HG02642 (cell line): ENCODE measurements around the gene PDE1C.
"Not testable (repeated sequence)": the region's sequence is repeated elsewhere in the genome, so short reads cannot be mapped to it uniquely, and the experiment has no call there.

Source experiments
- ATAC-seq: cut with Tn5 transposase; IDR thresholded peaks from one replicate; pipeline ENCODE4 v1.9.1; 2021; ENCODE audit warnings: mild to moderate bottlenecking; ENCODE audit not compliant: unreplicated experiment, poor library complexity

Gene PDE1C

DNA sequence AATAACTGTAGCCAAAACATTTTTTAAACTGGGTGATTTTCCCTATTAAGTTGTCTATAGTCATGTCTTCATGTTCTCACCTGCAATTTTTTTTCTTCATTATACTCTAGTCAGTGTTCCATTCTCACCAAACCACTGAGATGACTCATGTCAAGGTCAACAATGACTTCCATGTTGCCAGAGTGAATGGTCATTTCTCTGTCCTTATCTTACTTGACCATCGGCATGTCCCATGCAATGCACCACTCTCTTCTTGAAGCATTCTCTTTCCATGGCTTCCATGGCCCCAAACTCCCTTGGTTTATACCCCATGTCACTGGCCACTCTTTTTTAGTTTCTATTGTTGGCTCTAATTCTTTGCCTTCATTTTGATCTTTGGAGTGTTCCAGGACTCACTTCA is 209.3 kb downstream of the PDE1C start:
- ATAC-seq: no peak

DNA sequence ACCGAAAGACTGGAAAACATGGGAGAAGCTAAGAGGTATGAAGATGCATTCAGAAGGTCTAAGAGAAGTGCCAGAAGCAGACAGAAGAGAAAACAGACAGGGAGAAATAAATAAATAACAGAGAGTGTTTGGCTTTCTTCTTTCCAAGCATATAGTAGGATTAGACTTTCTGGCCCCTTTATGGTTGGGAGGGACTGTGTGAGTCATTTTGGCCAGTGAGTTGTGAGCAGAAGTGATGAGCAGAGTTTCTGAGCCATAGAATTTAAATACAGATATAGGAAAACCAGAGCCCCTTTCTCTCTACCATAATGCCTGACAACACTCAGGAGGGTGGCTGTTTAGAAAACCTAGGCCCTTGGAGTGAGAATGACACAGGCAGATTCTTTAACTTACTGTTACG is 212.2 kb downstream of the PDE1C start:
- ATAC-seq: no peak

DNA sequence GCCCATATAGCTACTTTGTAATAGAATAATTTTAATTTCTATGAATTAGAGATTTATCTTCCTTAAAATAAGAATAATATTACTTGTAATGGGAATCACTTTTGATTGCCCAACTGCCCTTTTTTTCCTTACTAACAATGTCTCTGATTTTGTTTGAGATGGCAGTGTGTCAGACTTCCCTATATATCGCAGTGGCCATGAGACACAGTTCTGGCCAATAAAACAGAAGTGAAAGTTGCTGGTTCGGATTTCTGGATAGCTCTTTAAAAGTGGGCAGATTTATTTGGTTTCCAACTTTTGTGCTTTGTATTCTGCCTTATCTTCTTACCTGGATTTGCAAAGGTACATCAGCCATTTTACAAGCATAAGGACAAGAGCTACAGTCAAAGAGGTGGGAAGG is 213.0 kb downstream of the PDE1C start:
- ATAC-seq: no peak

DNA sequence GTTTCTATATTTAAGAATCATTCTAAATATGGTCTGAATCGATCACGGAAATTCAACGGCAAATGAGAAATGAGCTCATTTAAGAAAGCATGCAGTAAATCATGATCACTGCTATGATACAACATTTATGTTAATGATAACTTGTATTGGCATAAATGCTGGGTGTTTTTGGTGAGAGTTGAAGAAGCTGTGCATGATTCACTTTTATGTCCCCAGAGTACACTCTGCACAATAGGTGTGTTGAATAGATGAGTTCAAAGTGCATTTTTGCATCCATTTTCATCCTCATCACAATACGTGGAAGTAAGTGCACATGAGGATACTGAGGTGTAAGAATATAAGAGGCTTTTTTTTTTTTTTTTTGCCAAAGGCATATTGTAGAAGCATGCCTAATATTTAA is 213.9 kb downstream of the PDE1C start:
- no peak for ATAC-seq

DNA sequence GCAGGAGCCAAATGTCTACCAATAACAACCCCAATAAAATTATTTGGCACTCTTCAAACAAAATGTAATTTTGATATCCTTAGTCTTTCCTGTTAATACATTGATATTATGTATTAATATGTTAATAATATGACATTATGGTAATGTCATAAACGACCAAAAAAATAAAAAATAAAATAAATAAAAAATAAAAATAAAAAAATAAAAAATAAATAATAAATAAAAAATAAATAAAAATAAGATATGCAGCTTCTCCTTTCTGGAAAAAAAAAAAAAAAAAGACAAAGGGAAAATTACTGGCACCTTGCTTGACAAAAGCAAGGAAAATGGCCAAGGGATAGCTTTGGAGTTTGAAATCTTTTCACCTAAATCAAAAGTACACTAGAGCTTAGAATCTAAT is 214.7 kb downstream of the PDE1C start:
- no peak for ATAC-seq

DNA sequence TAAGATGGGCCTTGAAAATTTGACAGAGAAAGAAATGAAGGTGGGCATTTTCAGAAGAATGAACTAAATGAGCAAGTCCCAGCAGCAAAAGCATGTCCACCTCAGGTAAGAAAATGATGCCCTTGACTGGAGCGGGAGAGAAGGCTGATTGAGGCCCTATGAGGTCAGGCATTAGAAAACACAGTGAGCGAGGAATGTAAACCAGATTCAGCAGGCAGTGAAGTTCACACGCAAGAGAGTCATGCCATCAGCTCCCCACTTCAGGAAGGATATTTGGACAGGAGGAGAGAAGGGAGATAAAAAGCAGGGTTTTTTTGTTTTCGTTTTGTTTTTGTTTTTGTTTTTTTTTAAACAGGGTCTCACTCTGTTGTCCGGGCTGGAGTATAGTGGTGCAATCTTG is 216.8 kb downstream of the PDE1C start:
- ATAC-seq: no peak

DNA sequence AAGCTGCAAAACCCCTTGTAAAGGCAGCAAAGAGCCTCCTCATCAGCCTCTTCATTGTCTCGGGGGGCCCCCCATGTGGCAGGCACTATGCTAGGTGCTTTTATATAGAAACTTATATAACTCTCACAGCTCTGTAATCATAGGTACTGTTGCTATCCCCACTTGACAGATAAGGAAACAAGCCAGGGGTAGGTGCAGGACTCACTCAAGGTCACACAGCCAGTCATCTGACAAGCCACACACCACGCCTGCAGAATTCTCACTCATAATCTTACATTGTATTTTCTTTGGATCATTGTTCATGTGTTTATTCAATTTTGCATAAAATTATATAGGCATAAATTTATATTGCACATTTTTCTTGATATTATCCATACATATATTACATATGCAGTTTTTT is 217.7 kb downstream of the PDE1C start:
- ATAC-seq: no peak

DNA sequence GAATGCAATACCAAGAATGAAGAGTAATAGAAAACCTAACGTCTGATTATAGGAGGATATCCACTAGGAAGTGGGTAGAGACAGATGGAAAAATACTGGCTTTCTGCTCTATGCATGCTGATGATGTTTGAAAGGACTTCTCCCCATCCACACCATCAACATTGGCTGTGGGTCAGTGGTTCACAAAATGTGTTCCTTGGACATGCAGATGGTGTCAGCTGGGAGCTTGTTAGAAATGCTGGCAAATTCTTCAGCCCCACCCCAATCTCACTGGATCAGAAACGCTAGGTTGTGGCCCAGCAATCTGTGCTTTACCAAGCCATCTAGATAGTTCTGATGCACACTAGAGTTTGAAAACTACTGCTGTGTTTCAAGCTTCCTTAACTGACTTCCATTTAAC is 219.1 kb downstream of the PDE1C start:
- ATAC-seq: no peak

DNA sequence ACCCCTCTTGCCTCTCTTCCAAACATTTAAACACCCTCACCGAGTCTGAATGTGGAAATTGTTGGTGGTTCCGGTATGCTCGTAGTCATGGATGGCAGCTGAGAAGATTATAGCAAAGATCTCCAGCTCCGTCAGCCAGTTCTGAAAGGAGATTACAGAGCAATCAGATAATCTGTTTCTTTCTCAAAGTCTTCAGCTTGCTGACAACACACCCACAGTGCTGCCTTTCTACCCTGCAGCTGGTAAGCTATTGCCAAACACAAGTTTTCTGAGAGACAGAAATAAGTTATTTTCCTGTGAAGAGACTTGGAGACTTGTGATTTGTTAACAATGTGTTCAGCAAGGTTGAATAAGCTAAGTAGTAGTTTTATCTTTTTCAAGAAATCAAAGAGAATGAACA is 219.6 kb downstream of the PDE1C start:
- ATAC-seq: no peak

DNA sequence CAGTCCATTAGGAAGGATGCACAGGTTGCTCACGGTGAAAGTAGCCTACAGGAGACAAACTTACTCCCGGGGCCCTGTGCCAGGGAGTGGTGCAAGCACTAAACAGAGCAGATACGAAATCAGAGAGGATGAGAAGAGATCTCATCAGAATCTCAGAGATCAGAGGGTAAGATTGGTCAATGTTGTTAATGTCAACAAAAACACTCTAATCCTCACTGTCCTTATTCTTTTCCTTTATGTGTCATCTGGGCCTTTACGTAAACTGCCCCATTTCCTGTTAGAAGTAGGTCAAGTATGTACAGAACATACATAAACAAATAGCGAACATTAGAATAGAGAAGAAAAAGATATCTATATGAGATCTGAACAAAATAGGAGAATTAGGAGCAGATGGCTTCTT is 220.1 kb downstream of the PDE1C start:
- ATAC-seq: no peak

DNA sequence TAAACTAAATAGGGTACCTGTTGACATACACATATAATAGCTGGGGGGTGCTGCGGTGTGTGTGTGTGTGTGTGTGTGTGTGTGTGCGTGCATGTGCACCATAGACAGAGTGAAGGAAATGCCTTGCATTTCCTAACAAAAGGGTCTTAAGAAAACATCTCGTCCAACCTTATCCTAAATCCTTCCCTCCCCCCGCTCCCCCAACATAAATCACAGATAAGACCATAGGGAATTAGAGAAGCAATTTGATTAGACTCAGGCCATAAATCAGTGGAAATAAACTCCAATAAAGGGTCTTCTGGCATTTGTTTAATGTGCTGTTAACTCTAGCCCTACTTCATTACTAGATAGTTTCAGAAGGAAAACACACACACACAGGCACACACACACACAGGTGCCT is 234.7 kb downstream of the PDE1C start:
- no peak for ATAC-seq

DNA sequence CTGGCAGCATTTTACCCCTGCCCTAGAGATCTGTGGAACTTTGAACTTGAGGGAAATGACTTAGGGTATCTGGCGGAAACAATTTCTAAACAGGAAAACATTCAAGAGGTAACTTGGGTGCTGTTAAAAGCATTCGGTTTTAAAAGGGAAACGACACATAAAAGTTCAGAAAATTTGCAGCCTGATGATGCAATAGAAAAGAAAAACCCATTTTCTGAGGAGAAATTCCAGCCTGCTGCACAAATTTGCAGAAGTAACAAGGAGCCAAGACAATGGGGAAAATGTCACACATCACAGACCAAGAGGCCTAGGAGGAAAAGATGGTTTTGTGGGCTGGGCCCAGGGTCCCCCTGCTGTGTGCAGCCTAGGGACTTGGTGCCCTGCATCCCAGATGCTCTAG is 236.6 kb downstream of the PDE1C start:
- ATAC-seq: not testable (repeated sequence)

DNA sequence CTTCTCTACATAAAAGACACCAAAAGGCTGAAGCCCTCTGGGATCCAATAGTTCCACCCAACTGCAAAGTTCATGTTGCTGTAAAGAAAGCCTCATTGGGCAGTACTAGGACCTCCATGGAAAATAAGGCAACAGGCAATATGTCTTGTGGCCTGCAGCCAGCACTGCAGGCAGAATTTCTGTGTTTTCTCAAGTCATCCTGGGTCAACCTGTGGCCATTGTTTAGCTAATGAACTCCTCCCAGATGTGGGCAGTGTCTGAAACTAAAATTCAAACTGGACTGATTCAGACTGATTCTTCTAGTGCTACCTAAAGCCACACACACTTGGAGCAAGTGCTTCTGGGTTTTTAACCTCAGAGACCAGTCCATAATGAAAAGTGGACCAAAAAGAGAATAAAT is 241.7 kb downstream of the PDE1C start:
- ATAC-seq: no peak

DNA sequence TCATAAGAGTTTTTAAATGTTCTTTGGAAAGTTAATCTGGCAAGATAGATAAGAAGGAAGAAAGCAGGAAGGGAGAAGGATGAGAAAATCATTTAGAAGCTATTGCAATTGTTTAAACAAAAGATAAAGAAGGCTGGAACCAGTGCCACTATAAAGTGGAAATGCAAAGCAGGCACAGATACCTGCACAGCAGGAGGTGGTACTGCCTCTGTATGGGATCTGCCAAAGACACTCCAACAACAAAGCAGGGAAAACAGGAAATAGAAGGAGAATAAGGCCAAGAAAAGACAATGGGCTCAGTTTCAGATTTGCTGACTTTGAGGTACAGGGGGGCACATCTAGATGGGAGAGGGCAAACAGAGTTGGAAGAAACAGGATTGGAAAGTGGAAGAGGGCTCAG is 244.6 kb downstream of the PDE1C start:
- ATAC-seq: no peak

DNA sequence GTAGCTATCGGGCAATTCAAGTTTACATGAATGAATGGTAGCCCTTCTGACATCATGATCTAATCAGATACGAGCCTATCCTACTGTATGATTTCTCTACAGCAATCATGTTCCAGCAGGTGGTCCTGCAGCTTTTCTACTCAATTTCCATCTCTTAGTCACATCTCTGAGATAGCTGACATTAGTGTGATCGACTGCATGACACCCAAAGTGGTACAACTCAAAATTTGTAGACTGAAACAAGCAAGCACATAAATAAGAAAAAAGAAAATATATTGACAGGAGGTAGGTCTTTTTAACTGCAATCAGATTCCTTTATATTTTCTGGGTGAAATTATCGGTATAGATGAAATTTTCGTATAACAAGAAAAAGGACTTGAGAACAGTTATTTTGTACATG is 251.2 kb downstream of the PDE1C start:
- ATAC-seq: no peak

DNA sequence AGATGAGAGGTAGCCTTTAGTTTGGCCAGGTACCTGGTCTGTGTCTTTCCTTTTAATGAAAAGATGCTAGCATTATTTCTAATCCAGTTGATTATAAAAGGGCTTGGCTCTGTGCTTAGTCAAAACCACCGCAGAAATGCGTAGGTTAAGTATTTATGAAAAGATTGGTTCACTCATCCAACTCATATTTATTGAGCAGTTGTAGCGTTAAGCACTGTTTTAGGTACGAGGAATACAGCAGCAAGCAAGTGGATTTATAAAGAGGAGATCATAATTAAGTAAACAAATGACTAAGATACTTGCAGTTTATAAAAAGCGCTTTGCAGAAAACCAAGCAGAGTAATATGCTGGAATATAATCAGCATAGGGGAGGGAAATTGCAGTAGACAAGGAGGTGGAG is 253.4 kb downstream of the PDE1C start:
- ATAC-seq: no peak

DNA sequence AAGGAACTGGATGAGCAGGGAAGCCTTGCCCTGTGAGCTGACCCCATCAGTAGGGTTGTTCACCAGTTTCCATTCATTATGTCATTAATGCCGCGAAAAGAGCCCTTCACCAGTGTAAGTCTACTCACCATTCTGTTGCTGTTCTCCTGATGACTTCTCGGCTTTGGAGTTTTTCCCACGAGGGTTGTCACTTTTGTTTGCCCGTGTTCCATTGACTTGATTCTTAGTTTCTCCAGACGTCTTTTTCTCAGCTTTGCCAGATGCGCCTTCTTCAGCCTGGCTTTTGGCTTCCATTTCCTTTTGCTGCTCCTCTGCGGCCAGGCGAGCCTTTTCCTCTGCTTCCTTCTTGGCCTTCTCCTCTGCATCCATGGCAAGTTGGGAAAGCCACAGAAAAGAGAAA is 254.4 kb downstream of the PDE1C start:
- ATAC-seq: no peak

DNA sequence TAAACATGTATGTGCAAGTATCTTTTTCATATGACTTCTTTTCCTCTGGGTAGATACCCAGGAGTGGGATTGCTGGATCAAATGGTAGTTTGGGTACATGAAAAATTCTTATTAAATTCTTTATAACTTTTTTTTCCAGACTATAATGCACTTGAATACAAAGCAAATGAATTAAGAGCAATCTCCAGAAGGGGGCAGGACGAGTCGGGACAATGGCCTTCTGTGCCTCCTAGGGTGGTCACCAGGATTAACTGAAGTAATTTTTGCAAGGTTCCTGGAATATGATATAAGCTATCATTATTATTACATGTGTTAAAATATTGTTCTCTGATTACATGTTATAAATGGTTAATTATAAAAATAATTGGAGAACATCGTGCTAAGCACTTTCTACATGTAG is 256.0 kb downstream of the PDE1C start:
- ATAC-seq: no peak

DNA sequence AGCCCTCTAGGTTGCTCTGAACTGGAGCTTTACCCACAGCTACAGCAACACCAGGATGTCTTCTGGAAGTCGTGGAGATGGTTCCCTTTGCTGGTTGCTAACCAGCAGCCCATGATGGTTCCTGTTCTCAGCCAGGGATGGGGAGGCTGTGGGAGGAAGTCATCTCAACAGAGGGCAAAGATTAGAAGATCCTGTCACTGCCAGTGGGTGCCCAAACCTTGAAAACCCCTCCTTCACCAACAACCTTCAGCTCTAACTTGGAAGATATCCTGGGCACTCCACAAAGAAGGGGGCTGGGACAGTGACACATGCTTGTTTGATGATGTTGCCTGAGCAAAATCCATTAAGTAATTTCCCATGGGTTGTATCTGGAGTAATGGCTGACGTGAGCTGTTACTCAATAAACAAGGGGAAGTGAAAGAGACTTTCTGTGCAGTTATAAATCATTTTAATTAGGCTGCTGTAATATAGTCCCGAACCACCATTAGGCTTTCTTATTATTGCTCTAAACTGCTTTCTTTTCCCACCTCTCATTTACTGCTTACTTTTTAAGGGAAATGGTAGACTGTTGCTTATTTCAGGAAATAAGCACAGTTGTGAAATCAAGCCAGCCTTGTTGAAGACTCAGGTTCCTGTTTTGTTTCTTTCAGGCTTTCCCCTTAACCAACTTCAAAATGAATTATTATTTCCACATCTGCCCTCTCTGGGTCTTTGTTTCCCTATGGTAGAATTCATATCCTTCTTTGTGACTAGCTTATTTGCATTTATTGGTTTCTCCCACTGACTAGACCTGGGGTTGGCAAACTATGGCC is 258.4 kb downstream of the PDE1C start:
- ATAC-seq: peak; percentile 77

DNA sequence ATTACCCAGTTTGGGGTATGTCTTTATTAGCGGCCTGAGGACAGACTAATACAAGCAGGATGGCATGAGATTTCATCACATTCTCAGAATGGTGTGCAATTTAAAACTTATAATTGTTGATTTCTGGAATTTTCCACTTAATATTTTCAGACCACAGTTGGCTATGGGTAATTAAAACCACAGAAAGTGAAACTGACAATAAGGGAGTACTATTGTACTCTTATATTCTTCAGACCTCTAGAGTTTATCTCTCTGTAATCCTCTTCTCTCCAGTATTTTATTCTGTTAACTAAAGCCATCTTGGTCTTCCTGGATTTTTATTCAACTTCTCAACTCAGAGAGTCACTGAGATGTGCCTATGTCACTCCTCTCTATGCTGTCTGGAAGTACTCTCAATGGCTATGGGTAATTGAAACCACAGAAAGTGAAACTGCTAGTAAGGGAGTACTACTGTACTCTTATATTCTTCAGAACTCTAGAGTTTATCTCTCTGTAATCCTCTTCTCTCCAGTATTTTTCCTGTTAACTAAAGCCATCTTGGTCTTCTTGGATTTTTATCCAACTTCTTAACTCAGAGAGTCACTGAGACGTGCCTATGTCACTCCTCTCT is 264.9 kb downstream of the PDE1C start:
- peak; percentile 88 for ATAC-seq

DNA sequence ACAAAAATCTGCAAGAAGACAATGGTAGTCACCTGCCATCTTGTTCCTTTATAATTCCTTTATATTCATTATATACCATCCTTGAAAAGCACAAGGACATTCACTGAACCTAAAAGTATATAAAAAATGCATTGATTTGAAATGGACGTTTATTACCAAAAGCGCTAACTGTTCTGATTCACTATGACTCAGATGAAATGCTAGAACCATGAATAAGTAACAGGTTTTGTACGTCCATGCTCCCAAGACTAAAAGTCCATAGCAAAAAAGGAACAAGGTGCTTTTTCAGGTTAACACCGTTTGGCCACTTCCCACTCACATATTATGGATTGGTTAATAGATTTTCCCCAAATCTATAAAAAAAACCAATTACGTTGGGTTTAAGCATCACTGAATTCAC is 273.8 kb downstream of the PDE1C start:
- ATAC-seq: no peak

DNA sequence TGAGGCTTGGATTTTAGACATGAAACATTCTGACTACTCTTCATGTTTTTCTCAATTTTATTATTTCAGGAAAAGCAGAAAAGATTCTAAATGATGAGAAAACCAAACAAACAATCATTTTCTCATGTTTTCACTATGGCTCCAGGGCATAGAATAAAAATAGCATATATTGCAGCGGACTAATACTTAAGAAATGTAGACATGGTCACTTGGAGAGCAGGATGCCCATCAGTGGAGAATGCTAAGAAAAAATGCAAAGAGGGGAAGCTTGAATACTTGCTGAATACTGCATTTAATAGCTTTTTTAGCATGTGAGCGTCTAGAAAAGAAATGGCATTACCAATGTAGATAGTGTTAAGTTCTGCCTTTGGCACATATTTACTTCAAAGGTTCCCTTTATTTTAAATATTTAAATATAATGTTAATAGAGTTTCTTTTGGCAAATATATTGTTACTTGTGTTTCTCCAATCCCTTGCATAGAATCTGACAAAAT is 275.3 kb downstream of the PDE1C start:
- no peak for ATAC-seq
